HUDEP-2 (cell line): ENCODE measurements around the gene COL23A1.

Experiments
- DNase-seq, 76 experiments: peaks; one replicate each; lab custom pipeline; 2025; ENCODE audit not compliant: unreplicated experiment in 76 of 76; lab: John Stamatoyannopoulos, UW

The COL23A1 gene

GRCh38 chr5:178279723-178280438, 310.3 kb downstream of the COL23A1 start:
- DNase-seq: peak in 57 of 76 experiments; percentile 3 to 75 (median 32)

GRCh38 chr5:178279026-178279722, 311.0 kb downstream of the COL23A1 start:
- no peak for DNase-seq

- no peak for DNase-seq
Measured at GRCh38 chr5:178278358-178279023, 311.7 kb downstream of the COL23A1 start.

- no peak for DNase-seq
Measured at GRCh38 chr5:178277866-178278265, 312.3 kb downstream of the COL23A1 start.

GRCh38 chr5:178277346-178277745, 312.8 kb downstream of the COL23A1 start:
- DNase-seq: no peak

GRCh38 chr5:178274781-178275537, 315.2 kb downstream of the COL23A1 start:
- DNase-seq: no peak

- DNase-seq: no peak
Measured at GRCh38 chr5:178273665-178274541, 316.3 kb downstream of the COL23A1 start.

GRCh38 chr5:178273041-178273440, 317.2 kb downstream of the COL23A1 start:
- DNase-seq: no peak

- DNase-seq: no peak
Measured at GRCh38 chr5:178272591-178272990, 317.6 kb downstream of the COL23A1 start.

GRCh38 chr5:178271726-178272479, 318.3 kb downstream of the COL23A1 start:
- no peak for DNase-seq

- DNase-seq: no peak
Measured at GRCh38 chr5:178271231-178271630, 319.0 kb downstream of the COL23A1 start.

- DNase-seq: no peak
Measured at GRCh38 chr5:178269499-178269898, 320.7 kb downstream of the COL23A1 start.

- no peak for DNase-seq
Measured at GRCh38 chr5:178267876-178268275, 322.3 kb downstream of the COL23A1 start.

- DNase-seq: no peak
Measured at GRCh38 chr5:178267245-178267644, 322.9 kb downstream of the COL23A1 start.

GRCh38 chr5:178266581-178266980, 323.6 kb downstream of the COL23A1 start:
- DNase-seq: no peak

GRCh38 chr5:178265746-178266145, 324.4 kb downstream of the COL23A1 start:
- no peak for DNase-seq

GRCh38 chr5:178264044-178264443, 326.1 kb downstream of the COL23A1 start:
- no peak for DNase-seq

GRCh38 chr5:178261666-178262600, 328.3 kb downstream of the COL23A1 start:
- DNase-seq: no peak
